Tibial artery (tissue), 4 donors: ENCODE data around the gene BACH2.

Source experiments
- DNase-seq, 2 donors: peaks; one replicate each; pipeline ENCODE4 v3.0.0-alpha.2; 2019
- H3K27ac ChIP-seq, 2 donors: fragments of 200-600 bp; sonication (generic) in 1 of 2; 1 replicate in 1 of 2; 2 replicates in 1 of 2; pipeline ENCODE4 v1.5.1; 2018 to 2019; ENCODE audit warnings: mild to moderate bottlenecking in 1 of 2
- H3K27me3 ChIP-seq, 2 donors: fragments of 200-600 bp; sonication (generic) in 1 of 2; one replicate each; pipeline versions ENCODE4 v1.5.1 to v1.6.0; 2016 to 2019
- H3K36me3 ChIP-seq, 3 donors: fragments of 200-600 bp; sonication (generic) in 2 of 3; one replicate each; pipeline ENCODE4 v1.5.1; 2016 to 2019; ENCODE audit warnings: mild to moderate bottlenecking in 2 of 3
- H3K4me1 ChIP-seq, 4 donors: fragments of 200-600 bp; sonication (generic) in 2 of 4; 1 replicate in 3 of 4; 2 replicates in 1 of 4; pipeline ENCODE4 v1.5.1; 2016 to 2019
- H3K4me3 ChIP-seq, 2 donors: fragments of 200-600 bp; sonication (generic) in 1 of 2; 1 replicate in 1 of 2; 2 replicates in 1 of 2; pipeline ENCODE4 v1.5.1; 2018 to 2019; ENCODE audit warnings: mild to moderate bottlenecking in 2 of 2
- H3K9me3 ChIP-seq, 3 donors: fragments of 200-600 bp; sonication (generic) in 1 of 3; one replicate each; pipeline ENCODE4 v1.5.1; 2016 to 2019
- CTCF ChIP-seq, 2 experiments: fragments of 200-600 bp in 1 of 2; fragments of 450-650 bp in 1 of 2; IDR thresholded peaks; one replicate each; pipeline ENCODE4 v1.5.1; 2017 to 2019; ENCODE audit warnings: antibody characterized with exemption in 2 of 2, mild to moderate bottlenecking in 1 of 2, moderate library complexity in 1 of 2
- intact Hi-C: fragments of 100-400 bp; cut with DNase I; formaldehyde crosslinking; loops from one replicate; pipeline ENCODE4 v1.15.0; 2023; ENCODE audit warnings: low total_unique reads

Gene BACH2

GRCh38 chr6:90127595-90127994 is 169.0 kb downstream of the BACH2 start:
- H3K4me3 ChIP-seq: no peak overlapping the region
- no peak for TF ChIP-seq CTCF (IDR thresholded peaks at IDR 0.05)
- DNase-seq: no peak
- intact Hi-C loops: no loop called here
- no peaks in the 10 kb centered on the region for H3K36me3 ChIP-seq
- H3K4me1 ChIP-seq: peaks cover 1 to 35% (median 8%) of the 10 kb centered on the region in 4 donors
- H3K27ac ChIP-seq: no peak overlapping the region
- no peaks in the 10 kb centered on the region for H3K27me3 ChIP-seq
- H3K9me3 ChIP-seq: no peaks in the 10 kb centered on the region

GRCh38 chr6:90126839-90127238 is 169.8 kb downstream of the BACH2 start:
- no peak for DNase-seq
- H3K4me1 ChIP-seq: peaks cover 3 to 35% (median 5%) of the 10 kb centered on the region in 4 donors
- no peak overlapping the region for H3K4me3 ChIP-seq
- H3K9me3 ChIP-seq: no peaks in the 10 kb centered on the region
- no peak overlapping the region for H3K27ac ChIP-seq
- TF ChIP-seq CTCF (IDR thresholded peaks at IDR 0.05): no peak
- no peaks in the 10 kb centered on the region for H3K27me3 ChIP-seq
- H3K36me3 ChIP-seq: no peaks in the 10 kb centered on the region
- intact Hi-C loops: no loop called here

- H3K4me1 ChIP-seq: peaks cover 0 to 32% (median 1%) of the 10 kb centered on the region in 4 donors
- no peak for TF ChIP-seq CTCF (IDR thresholded peaks at IDR 0.05)
- no peak for DNase-seq
- no peaks in the 10 kb centered on the region for H3K9me3 ChIP-seq
- intact Hi-C loops: no loop called here
- no peak overlapping the region for H3K4me3 ChIP-seq
- no peaks in the 10 kb centered on the region for H3K27me3 ChIP-seq
- H3K36me3 ChIP-seq: no peaks in the 10 kb centered on the region
- no peak overlapping the region for H3K27ac ChIP-seq
Measured at GRCh38 chr6:90126181-90126580, 170.5 kb downstream of the BACH2 start.

- DNase-seq: no peak
- no peaks in the 10 kb centered on the region for H3K9me3 ChIP-seq
- no peak for TF ChIP-seq CTCF (IDR thresholded peaks at IDR 0.05)
- H3K36me3 ChIP-seq: no peaks in the 10 kb centered on the region
- intact Hi-C loops: no loop called here
- no peaks in the 10 kb centered on the region for H3K27me3 ChIP-seq
- H3K4me1 ChIP-seq: peaks cover 0 to 30% (median 1%) of the 10 kb centered on the region in 4 donors
- no peak overlapping the region for H3K27ac ChIP-seq
- no peak overlapping the region for H3K4me3 ChIP-seq
Measured at GRCh38 chr6:90124874-90125510, 171.7 kb downstream of the BACH2 start.

GRCh38 chr6:90123831-90124230 is 172.8 kb downstream of the BACH2 start:
- TF ChIP-seq CTCF (IDR thresholded peaks at IDR 0.05): no peak
- no peaks in the 10 kb centered on the region for H3K27me3 ChIP-seq
- no peaks in the 10 kb centered on the region for H3K36me3 ChIP-seq
- H3K9me3 ChIP-seq: no peaks in the 10 kb centered on the region
- no peak overlapping the region for H3K27ac ChIP-seq
- peaks cover 0 to 30% (median 1%) of the 10 kb centered on the region in 4 donors for H3K4me1 ChIP-seq
- intact Hi-C loops: no loop called here
- DNase-seq: no peak
- no peak overlapping the region for H3K4me3 ChIP-seq

- DNase-seq: no peak
- no peaks in the 10 kb centered on the region for H3K36me3 ChIP-seq
- no peaks in the 10 kb centered on the region for H3K27me3 ChIP-seq
- no peak overlapping the region for H3K4me3 ChIP-seq
- no peaks in the 10 kb centered on the region for H3K9me3 ChIP-seq
- intact Hi-C loops: no loop called here
- no peak overlapping the region for H3K27ac ChIP-seq
- TF ChIP-seq CTCF (IDR thresholded peaks at IDR 0.05): no peak
- H3K4me1 ChIP-seq: peaks cover 0 to 30% (median 1%) of the 10 kb centered on the region in 4 donors
Measured at GRCh38 chr6:90121982-90122381, 174.7 kb downstream of the BACH2 start.
